GM06990 (cell line): Measurements from ENCODE around the gene GRIP1.

Experiments used
- DNase-seq: peaks from one replicate; pipeline ENCODE4 v3.0.0-alpha.2; 2011; ENCODE audit not compliant: insufficient read length; ENCODE audit errors: extremely low read depth
- H3K27me3 ChIP-seq: replicated peaks from 2 replicates; pipeline ENCODE4 v1.6.0; 2011; ENCODE audit warnings: low read length; ENCODE audit not compliant: control insufficient read depth, insufficient read depth
- H3K36me3 ChIP-seq: 2 replicates; pipeline ENCODE4 v1.5.1; 2011; ENCODE audit warnings: low read length; ENCODE audit not compliant: control insufficient read depth, insufficient read depth
- H3K4me3 ChIP-seq: replicated peaks from 2 replicates; pipeline ENCODE4 v1.5.1; 2011; ENCODE audit warnings: low read depth, mild to moderate bottlenecking, control low read depth, low read length
- TF ChIP-seq, protein P1 (sequence below): IDR thresholded peaks from 2 replicates; pipeline ENCODE4 v1.5.1; 2011; ENCODE audit warnings: low read length, control low read depth, mild to moderate bottlenecking, inconsistent platforms; ENCODE audit not compliant: insufficient read depth, poor library complexity, severe bottlenecking

The GRIP1 gene

DNA sequence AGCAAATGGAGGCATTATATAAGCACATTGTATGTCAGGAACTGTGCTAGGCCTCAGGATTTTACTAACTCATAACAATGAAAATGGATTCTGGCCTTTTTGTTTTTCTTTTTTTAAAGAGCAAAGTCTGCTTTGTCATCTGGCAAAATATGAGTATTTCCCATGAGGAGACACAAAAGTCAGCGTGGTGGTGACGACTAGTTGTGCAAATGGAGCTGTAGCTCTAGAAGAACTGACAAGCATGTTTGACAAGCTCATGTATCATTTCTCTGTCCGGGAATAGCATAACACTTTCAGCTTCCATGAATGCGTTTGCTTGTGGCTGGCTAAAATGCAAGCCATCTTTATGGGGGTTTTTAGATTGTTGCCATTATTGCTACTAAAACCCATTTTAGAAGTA, 248.8 kb downstream of the GRIP1 start:
- Histone ChIP-seq H3K4me3 (no peak overlapping the region), H3K36me3 (no peaks in the 10 kb centered on the region), H3K27me3 (no peaks in the 10 kb centered on the region)
- TF ChIP-seq, protein P1, sequence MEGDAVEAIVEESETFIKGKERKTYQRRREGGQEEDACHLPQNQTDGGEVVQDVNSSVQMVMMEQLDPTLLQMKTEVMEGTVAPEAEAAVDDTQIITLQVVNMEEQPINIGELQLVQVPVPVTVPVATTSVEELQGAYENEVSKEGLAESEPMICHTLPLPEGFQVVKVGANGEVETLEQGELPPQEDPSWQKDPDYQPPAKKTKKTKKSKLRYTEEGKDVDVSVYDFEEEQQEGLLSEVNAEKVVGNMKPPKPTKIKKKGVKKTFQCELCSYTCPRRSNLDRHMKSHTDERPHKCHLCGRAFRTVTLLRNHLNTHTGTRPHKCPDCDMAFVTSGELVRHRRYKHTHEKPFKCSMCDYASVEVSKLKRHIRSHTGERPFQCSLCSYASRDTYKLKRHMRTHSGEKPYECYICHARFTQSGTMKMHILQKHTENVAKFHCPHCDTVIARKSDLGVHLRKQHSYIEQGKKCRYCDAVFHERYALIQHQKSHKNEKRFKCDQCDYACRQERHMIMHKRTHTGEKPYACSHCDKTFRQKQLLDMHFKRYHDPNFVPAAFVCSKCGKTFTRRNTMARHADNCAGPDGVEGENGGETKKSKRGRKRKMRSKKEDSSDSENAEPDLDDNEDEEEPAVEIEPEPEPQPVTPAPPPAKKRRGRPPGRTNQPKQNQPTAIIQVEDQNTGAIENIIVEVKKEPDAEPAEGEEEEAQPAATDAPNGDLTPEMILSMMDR, result no peak
- no peak for DNase-seq

DNA sequence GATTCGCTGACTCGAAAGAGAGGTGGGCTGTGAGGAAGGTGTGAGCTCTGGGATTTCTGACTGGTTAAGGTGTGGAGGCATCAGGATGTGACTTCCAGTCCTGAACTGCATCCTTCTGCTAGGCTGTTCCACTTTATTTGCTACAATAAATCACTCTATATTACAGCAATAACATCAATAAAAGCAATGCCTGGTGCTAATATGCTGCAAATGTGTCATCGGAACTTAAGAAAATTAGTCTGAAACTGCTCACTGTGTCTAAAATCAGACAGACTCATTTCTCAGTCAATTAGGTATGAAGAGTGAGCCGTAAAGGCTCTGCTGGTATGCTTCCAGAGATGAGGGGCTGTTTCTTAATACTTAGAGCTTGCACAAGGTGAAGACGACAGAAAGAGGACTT, 250.0 kb downstream of the GRIP1 start:
- TF ChIP-seq, protein P1, result no peak
- no peak overlapping the region for H3K4me3 ChIP-seq
- no peaks in the 10 kb centered on the region for H3K36me3 ChIP-seq
- no peak for DNase-seq
- H3K27me3 ChIP-seq, result no peaks in the 10 kb centered on the region

DNA sequence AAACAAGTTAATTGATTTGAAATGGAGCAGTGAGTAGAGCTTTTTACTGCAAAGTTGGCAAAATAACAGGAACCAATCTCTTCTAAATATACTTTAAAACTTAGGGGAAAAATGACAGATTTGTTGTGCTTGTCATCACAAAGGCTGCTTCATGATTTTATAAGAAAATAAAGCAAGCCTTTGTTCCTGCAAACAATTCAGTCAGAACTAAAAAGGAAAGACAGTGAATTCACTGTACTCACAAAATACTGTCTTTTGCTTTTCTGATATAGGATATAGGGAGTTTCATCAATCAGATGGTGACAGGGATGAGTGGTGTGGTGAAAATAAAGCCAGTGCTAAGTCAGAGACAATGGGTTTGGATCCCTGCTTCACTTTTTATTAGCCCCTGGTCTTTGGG, 250.6 kb downstream of the GRIP1 start:
- DNase-seq, result no peak
- Histone ChIP-seq H3K4me3 (no peak overlapping the region), H3K27me3 (no peaks in the 10 kb centered on the region), H3K36me3 (no peaks in the 10 kb centered on the region)
- TF ChIP-seq, protein P1, result no peak

DNA sequence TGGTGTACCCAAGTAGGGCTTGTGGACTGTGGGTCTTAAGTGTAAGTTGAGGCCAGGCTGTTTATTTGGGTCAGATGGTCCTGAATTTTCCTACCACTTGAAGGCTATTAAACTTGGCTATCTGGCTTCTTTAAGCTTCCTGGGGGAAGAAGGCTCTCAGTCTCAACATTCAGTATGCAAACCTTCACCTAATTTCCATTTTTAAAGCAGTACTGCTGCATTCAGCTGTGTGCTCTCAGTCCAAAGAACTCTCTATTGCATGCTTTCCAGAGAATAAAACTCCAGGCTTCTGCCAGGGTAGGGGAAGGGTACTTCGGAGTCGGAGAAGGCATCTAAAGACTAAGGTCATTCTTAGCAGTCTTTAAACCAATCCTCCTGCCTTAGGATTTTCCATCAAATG, 252.2 kb downstream of the GRIP1 start:
- no peak for DNase-seq
- TF ChIP-seq, protein P1, result no peak
- no peak overlapping the region for H3K4me3 ChIP-seq

DNA sequence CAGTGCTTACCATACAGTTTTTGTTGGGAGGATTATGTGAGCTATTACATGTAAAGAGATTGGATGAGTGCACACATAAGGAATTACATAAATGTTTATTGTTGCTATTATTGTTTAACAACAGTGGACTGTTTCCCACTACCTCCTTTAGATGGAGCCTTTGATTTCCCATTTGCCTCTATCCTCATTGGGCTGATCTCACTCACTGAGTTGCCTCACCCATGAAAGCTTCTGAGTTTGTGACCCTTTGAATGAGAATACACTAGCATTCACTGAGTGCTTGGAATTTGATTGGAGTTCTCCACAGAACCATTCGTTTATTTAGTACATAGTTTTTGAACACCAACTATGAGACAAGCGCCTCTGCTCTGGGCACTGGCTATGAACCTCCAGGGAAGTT, 255.6 kb downstream of the GRIP1 start:
- Histone ChIP-seq H3K4me3 (no peak overlapping the region), H3K36me3 (no peaks in the 10 kb centered on the region), H3K27me3 (no peaks in the 10 kb centered on the region)
- TF ChIP-seq, protein P1, result no peak
- no peak for DNase-seq

More for the DNA sequence above, 252.2 kb downstream of the GRIP1 start:
- H3K36me3 ChIP-seq, result no peaks in the 10 kb centered on the region
- no peaks in the 10 kb centered on the region for H3K27me3 ChIP-seq

DNA sequence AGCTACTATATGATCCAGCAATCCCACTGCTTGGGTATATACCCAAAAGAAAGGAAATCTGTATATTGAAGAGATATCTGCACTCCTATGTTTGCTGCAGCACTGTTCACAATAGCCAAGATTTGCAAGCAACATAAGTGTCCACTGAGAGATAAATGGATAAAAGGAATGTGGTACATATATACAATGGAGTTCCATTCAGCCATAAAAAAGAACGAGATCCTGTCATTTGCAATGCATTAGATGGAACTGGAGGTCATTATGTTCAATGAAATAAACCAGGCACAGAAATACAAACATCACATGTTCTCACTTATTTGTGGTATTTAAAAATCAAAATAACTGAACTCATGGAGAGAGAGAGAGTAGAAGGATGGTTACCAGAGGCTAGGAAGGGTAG, 260.0 kb downstream of the GRIP1 start:
- no peaks in the 10 kb centered on the region for H3K36me3 ChIP-seq
- no peaks in the 10 kb centered on the region for H3K27me3 ChIP-seq
- DNase-seq, result no peak
- TF ChIP-seq, protein P1, result no peak
- no peak overlapping the region for H3K4me3 ChIP-seq
